ENCODE results near the gene EML6.

- TF ChIP-seq POLR2A (IDR thresholded peaks at IDR 0.05; ENCODE audit: low read length) (no peak), HOXB13 (CRISPR knock-in tag; IDR thresholded peaks at IDR 0.05; ENCODE audit: low read depth) (no peak), MYC (IDR thresholded peaks at IDR 0.05; ENCODE audit: borderline replicate concordance, low read length) (no peak), ZSCAN20 (CRISPR knock-in tag; IDR thresholded peaks at IDR 0.05) (no peak), EP300 (IDR thresholded peaks at IDR 0.05) (no peak), TFCP2L1 (CRISPR knock-in tag; IDR thresholded peaks at IDR 0.05) (no peak), CTCF (IDR thresholded peaks at IDR 0.05) (no peak), SMC3 (IDR thresholded peaks at IDR 0.05) (no peak), RCOR1 (IDR thresholded peaks at IDR 0.05; ENCODE audit: low read depth, low read length) (no peak), HDAC2 (IDR thresholded peaks at IDR 0.05) (no peak), MAX (IDR thresholded peaks at IDR 0.05) (no peak)
- TF ChIP-seq, protein P1, sequence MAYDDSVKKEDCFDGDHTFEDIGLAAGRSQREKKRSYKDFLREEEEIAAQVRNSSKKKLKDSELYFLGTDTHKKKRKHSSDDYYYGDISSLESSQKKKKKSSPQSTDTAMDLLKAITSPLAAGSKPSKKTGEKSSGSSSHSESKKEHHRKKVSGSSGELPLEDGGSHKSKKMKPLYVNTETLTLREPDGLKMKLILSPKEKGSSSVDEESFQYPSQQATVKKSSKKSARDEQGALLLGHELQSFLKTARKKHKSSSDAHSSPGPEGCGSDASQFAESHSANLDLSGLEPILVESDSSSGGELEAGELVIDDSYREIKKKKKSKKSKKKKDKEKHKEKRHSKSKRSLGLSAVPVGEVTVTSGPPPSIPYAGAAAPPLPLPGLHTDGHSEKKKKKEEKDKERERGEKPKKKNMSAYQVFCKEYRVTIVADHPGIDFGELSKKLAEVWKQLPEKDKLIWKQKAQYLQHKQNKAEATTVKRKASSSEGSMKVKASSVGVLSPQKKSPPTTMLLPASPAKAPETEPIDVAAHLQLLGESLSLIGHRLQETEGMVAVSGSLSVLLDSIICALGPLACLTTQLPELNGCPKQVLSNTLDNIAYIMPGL (CRISPR knock-in tag; IDR thresholded peaks at IDR 0.05; ENCODE audit: borderline replicate concordance), result no peak
Measured at GRCh38 chr2:54789878-54790277, 66.4 kb downstream of the EML6 start.

Measured in A549 (cell line).